Measurements from ENCODE around the gene ARHGEF12.
A peak's percentile ranks its signal among the peaks of the same experiment; 100 is the strongest.

DNA sequence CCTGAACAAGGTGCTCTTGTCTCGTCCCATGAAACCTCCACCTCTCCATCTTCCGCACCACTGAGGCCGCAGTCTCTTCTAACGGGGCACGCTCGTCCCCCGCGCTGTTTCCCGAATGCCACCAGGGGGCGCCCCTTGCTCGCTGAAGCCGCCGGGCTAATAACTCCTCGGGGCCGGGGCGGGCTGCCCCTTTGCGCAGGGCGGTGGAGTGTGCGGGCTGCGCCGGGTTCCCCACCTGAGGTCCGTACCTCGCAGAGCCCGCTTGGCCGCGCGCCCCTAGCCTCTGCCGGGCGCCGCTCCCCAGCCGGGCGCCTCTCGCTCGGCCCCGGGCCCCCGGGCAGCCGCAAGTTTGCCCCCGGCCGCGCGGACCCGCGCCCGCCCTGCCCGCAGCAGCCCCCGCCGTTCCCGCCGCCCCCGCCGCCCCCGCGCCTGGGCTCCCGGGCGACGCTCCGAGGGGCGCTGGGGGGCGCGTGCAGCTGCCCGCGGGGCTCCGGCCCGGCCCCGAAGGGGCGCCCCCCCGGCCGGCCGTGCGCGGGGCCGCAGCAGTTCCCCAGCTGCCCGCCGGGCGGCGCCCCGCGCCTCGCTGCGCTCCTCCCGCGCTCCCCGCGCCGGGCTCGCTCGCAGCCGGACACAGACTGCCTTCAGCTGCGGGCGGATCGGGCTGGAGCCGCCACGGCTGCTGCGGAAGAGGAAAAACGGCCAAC is 175.1 kb downstream of the ARHGEF12 start, which contains the start of gene GRIK4:
- TF ChIP-seq CTCF (IDR thresholded peaks at IDR 0.05 in 2 of 3, conservative IDR thresholded peaks at IDR 0.05 in 1 of 3; ENCODE audit: control insufficient read depth in 2 of 3, extremely low read depth in 1 of 3, insufficient read depth in 1 of 3, low read depth in 3 of 3, low read length in 3 of 3), result peak; percentile 88 to 98 (median 92)
- TF ChIP-seq ZNF217 (IDR thresholded peaks at IDR 0.05), result no peak
- TF ChIP-seq, protein P1, sequence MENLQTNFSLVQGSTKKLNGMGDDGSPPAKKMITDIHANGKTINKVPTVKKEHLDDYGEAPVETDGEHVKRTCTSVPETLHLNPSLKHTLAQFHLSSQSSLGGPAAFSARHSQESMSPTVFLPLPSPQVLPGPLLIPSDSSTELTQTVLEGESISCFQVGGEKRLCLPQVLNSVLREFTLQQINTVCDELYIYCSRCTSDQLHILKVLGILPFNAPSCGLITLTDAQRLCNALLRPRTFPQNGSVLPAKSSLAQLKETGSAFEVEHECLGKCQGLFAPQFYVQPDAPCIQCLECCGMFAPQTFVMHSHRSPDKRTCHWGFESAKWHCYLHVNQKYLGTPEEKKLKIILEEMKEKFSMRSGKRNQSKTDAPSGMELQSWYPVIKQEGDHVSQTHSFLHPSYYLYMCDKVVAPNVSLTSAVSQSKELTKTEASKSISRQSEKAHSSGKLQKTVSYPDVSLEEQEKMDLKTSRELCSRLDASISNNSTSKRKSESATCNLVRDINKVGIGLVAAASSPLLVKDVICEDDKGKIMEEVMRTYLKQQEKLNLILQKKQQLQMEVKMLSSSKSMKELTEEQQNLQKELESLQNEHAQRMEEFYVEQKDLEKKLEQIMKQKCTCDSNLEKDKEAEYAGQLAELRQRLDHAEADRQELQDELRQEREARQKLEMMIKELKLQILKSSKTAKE (IDR thresholded peaks at IDR 0.05; ENCODE audit: low read depth, poor library complexity, severe bottlenecking), result no peak
